CD4-positive, CD25-positive, alpha-beta regulatory T cell (primary cell): Measurements from ENCODE around the gene LAD1. TPM values are rescaled to one million over a fixed set of nuclear protein-coding genes. Genes with fewer than 3 reads are reported as not detected.

Source experiments
- ATAC-seq, 2 donors: fragments of 150-1000 bp; cut with Tn5 transposase; one replicate each; pipeline ENCODE4 v1.10.0; 2021; ENCODE audit warnings: low read depth in 2 of 2, moderate number of reproducible peaks in 2 of 2, moderate library complexity in 1 of 2
- DNase-seq, 3 donors: peaks; one replicate each; pipeline versions ENCODE4 v3.0.0 to v3.0.0-alpha.2; 2012 to 2022; ENCODE audit warnings: mixed read lengths in 1 of 3
- H3K27ac ChIP-seq: one replicate; pipeline ENCODE4 v1.7.0; 2013; ENCODE audit warnings: mild to moderate bottlenecking, low read length; ENCODE audit not compliant: insufficient read depth, poor library complexity, severe bottlenecking
- H3K27me3 ChIP-seq: one replicate; pipeline ENCODE4 v1.7.0; 2013; ENCODE audit warnings: low read length; ENCODE audit not compliant: control insufficient read depth, insufficient read depth
- H3K36me3 ChIP-seq: one replicate; pipeline ENCODE4 v1.7.0; 2013; ENCODE audit warnings: mild to moderate bottlenecking, low read length, moderate library complexity; ENCODE audit not compliant: control insufficient read depth, insufficient read depth
- H3K4me1 ChIP-seq: 2 replicates; pipeline ENCODE4 v1.7.0; 2013; ENCODE audit warnings: mild to moderate bottlenecking, low read length; ENCODE audit not compliant: insufficient read depth, control insufficient read depth, poor library complexity, severe bottlenecking
- H3K4me3 ChIP-seq: one replicate; pipeline ENCODE4 v1.7.0; 2013; ENCODE audit warnings: low read depth, mild to moderate bottlenecking, low read length, moderate library complexity
- H3K9me3 ChIP-seq, 2 experiments: 1 replicate in 1 of 2; 2 replicates in 1 of 2; pipeline ENCODE4 v1.7.0; 2013; ENCODE audit warnings: low read length in 2 of 2, mild to moderate bottlenecking in 1 of 2, moderate library complexity in 1 of 2; ENCODE audit not compliant: control insufficient read depth in 2 of 2
- H3K27ac Mint-ChIP-seq, 3 donors: one replicate each; pipeline ENCODE4 v1.8.0; 2020 to 2022; ENCODE audit warnings: mild to moderate bottlenecking in 3 of 3, mixed read lengths in 3 of 3, moderate library complexity in 2 of 3
- H3K27me3 Mint-ChIP-seq: one replicate; pipeline ENCODE4 v1.8.0; 2022; ENCODE audit warnings: mild to moderate bottlenecking, mixed read lengths
- H3K36me3 Mint-ChIP-seq: one replicate; pipeline ENCODE4 v1.8.0; 2020; ENCODE audit warnings: mixed read lengths
- H3K4me1 Mint-ChIP-seq, 4 donors: one replicate each; pipeline ENCODE4 v1.8.0; 2020 to 2022; ENCODE audit warnings: mixed read lengths in 4 of 4, mild to moderate bottlenecking in 1 of 4
- H3K4me3 Mint-ChIP-seq, 4 donors: one replicate each; pipeline ENCODE4 v1.8.0; 2020 to 2022; ENCODE audit warnings: mild to moderate bottlenecking in 4 of 4, mixed read lengths in 4 of 4, moderate library complexity in 3 of 4
- H3K9me3 Mint-ChIP-seq, 7 donors: one replicate each; pipeline ENCODE4 v1.8.0; 2020 to 2022; ENCODE audit warnings: mixed read lengths in 7 of 7, mild to moderate bottlenecking in 3 of 7, moderate library complexity in 2 of 7
- polyA plus RNA-seq, 4 donors: library from polyadenylated mRNA; unstranded; fragments of 300-500 nt; fragmentation: Illumina TruSeq; gene quantifications; one replicate each; pipeline ENCODE4 v1.2.3, GENCODE V29; 2021
- total RNA-seq: library from RNA; stranded (reverse); gene quantifications from one replicate; pipeline ENCODE4 v1.2.3, GENCODE V29; 2022

Gene LAD1
- total and polyA plus RNA-seq, 5 donors from 2014 or later, result not detected

GRCh38 chr1:201348211-201348566 is 50.9 kb downstream of the LAD1 start:
- Histone ChIP-seq H3K36me3 (no peaks in the 10 kb centered on the region), H3K4me3 (no peak overlapping the region), H3K27me3 (peaks cover 6% of the 10 kb centered on the region), H3K27ac (no peak overlapping the region), H3K9me3 (no peaks in the 10 kb centered on the region), H3K4me1 (no peaks in the 10 kb centered on the region)
- no peak overlapping the region for H3K27ac Mint-ChIP-seq
- H3K4me3 Mint-ChIP-seq, result no peak overlapping the region
- H3K27me3 Mint-ChIP-seq, result peaks cover 13% of the 10 kb centered on the region
- ATAC-seq (no peak), DNase-seq (peak in 1 of 3 donors; percentile 39)
- H3K9me3 Mint-ChIP-seq, result peaks cover 0 to 3% (median 0%) of the 10 kb centered on the region in 7 donors
- H3K4me1 Mint-ChIP-seq, result no peaks in the 10 kb centered on the region
- no peaks in the 10 kb centered on the region for H3K36me3 Mint-ChIP-seq

DNA sequence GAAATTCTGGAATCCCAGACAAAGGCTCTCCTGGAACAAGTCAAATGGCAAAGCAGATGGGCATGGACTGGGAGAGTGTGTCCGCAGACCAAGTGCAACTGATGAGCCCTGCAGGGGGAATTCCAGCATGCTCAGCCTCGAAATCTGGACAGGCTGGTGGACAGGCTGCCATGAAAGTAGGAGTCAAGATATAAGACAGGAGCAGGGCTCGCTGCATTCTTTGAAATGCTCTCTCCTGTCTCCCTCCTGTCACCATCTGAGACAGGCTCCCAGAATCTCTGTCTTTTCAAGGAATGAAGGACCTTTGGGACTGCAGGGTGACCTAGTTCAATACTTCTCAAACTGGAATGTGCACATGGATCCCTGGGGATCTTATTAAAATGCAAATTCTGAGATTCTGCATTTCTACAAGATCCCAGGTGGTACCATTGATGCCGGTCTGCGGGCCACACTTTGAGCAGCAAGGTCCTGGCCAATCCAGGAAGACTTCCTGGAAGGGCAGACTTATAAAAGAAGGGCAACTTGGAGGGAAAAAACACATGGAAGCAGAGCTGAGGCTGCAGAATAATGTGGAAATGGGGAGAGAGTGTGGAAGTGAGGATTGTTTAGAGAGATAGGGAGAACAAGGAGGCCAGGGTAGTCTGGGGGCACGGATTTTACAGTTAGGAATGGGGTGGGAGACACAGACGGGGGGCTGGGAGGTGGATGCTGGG is 51.5 kb downstream of the LAD1 start:
- peaks cover 13% of the 10 kb centered on the region for H3K27me3 Mint-ChIP-seq
- no peaks in the 10 kb centered on the region for H3K9me3 ChIP-seq
- no peak for DNase-seq
- no peak overlapping the region for H3K27ac Mint-ChIP-seq
- peaks cover 6% of the 10 kb centered on the region for H3K27me3 ChIP-seq
- H3K4me3 ChIP-seq, result no peak overlapping the region
- H3K4me1 Mint-ChIP-seq, result no peaks in the 10 kb centered on the region
- no peaks in the 10 kb centered on the region for H3K36me3 ChIP-seq
- peaks cover 0 to 3% (median 0%) of the 10 kb centered on the region in 7 donors for H3K9me3 Mint-ChIP-seq
- no peaks in the 10 kb centered on the region for H3K4me1 ChIP-seq
- no peaks in the 10 kb centered on the region for H3K36me3 Mint-ChIP-seq
- ATAC-seq, result no peak
- no peak overlapping the region for H3K4me3 Mint-ChIP-seq
- H3K27ac ChIP-seq, result no peak overlapping the region

DNA sequence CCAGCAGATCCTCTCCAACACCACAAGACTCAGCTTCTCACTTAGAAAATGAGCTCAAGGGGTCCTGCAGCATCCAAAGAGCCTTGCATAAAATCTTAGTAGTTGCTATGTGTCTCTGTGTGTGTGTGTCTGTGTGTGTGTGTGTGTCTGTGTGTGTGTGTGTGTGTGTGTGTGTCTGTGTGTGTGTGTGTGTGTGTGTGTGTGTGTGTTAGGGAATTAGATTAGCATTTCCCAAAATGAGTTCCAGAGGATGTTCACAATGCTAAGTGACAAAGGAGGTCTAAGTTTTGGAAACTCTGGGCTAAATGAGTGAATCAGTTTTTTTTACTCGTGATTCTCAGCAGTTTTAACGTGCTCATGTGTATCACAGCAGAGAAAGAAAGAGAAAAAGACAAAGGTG is 52.1 kb downstream of the LAD1 start:
- H3K4me3 ChIP-seq, result no peak overlapping the region
- no peaks in the 10 kb centered on the region for H3K36me3 ChIP-seq
- peaks cover 6% of the 10 kb centered on the region for H3K27me3 ChIP-seq
- Mint-ChIP-seq H3K27me3 (peaks cover 13% of the 10 kb centered on the region), H3K36me3 (no peaks in the 10 kb centered on the region), H3K9me3 (peaks cover 0 to 3% (median 0%) of the 10 kb centered on the region in 7 donors), H3K4me1 (no peaks in the 10 kb centered on the region), H3K4me3 (no peak overlapping the region), H3K27ac (no peak overlapping the region)
- H3K4me1 ChIP-seq, result no peaks in the 10 kb centered on the region
- H3K27ac ChIP-seq, result no peak overlapping the region
- DNase-seq (no peak), ATAC-seq (no peak)
- no peaks in the 10 kb centered on the region for H3K9me3 ChIP-seq

GRCh38 chr1:201346337-201346939 is 52.7 kb downstream of the LAD1 start:
- Histone ChIP-seq H3K4me3 (no peak overlapping the region), H3K27me3 (peaks cover 6% of the 10 kb centered on the region), H3K9me3 (no peaks in the 10 kb centered on the region), H3K27ac (no peak overlapping the region), H3K4me1 (no peaks in the 10 kb centered on the region), H3K36me3 (no peaks in the 10 kb centered on the region)
- Mint-ChIP-seq H3K36me3 (no peaks in the 10 kb centered on the region), H3K27ac (no peak overlapping the region), H3K4me3 (no peak overlapping the region), H3K27me3 (peaks cover 12% of the 10 kb centered on the region), H3K4me1 (no peaks in the 10 kb centered on the region), H3K9me3 (peaks cover 0 to 3% (median 0%) of the 10 kb centered on the region in 7 donors)
- DNase-seq (peak in 1 of 3 donors; percentile 21), ATAC-seq (no peak)

DNA sequence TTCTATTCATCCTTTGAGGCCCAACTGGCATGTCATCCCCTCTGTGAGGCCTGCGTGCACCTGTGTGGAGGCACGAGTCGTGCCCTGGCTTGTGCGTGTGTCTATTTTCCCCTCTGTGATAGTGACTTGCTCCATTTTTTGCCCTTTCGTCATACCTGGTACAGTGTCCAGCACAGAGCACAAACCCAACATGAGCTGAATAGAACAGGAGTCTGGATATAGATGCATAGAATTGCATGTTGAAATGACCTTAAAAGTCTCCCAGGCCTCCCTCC is 54.1 kb downstream of the LAD1 start:
- Mint-ChIP-seq H3K27me3 (peaks cover 15% of the 10 kb centered on the region), H3K9me3 (peaks cover 0 to 2% (median 0%) of the 10 kb centered on the region in 7 donors), H3K4me1 (no peaks in the 10 kb centered on the region), H3K27ac (no peak overlapping the region), H3K36me3 (no peaks in the 10 kb centered on the region), H3K4me3 (no peak overlapping the region)
- Histone ChIP-seq H3K27me3 (peaks cover 6% of the 10 kb centered on the region), H3K27ac (no peak overlapping the region), H3K36me3 (no peaks in the 10 kb centered on the region), H3K9me3 (no peaks in the 10 kb centered on the region), H3K4me1 (no peaks in the 10 kb centered on the region), H3K4me3 (no peak overlapping the region)
- DNase-seq (no peak), ATAC-seq (no peak)

GRCh38 chr1:201344206-201345080 is 54.7 kb downstream of the LAD1 start:
- no peaks in the 10 kb centered on the region for H3K4me1 Mint-ChIP-seq
- no peak for DNase-seq
- H3K4me1 ChIP-seq, result no peaks in the 10 kb centered on the region

DNA sequence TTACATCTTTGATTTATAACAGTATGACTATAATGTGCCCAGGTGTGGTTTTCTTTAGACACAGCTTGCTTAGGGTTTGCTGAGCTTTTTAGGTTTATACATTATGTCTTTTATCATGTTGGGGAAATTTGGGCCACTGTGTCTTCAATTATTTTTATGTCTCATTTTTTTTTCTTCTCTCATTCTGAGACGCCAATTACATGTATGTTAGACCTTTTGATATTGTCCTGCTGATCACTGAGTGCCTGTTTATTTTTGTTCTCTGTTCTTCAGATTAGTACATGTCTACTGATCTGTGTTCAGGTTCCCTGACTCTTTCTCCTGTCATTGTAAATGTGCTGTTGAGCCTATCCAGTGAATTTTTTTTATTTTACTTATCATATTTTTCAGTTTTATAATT is 57.7 kb downstream of the LAD1 start:
- Mint-ChIP-seq H3K4me1 (no peaks in the 10 kb centered on the region), H3K4me3 (no peak overlapping the region), H3K27me3 (peaks cover 6% of the 10 kb centered on the region), H3K27ac (peak overlapping the region in 1 of 3 donors; percentile 67), H3K9me3 (peaks cover 0 to 2% (median 0%) of the 10 kb centered on the region in 7 donors), H3K36me3 (no peaks in the 10 kb centered on the region)
- no peak for ATAC-seq
- Histone ChIP-seq H3K9me3 (no peaks in the 10 kb centered on the region), H3K36me3 (no peaks in the 10 kb centered on the region), H3K27ac (no peak overlapping the region), H3K27me3 (peaks cover 2% of the 10 kb centered on the region), H3K4me3 (no peak overlapping the region), H3K4me1 (no peaks in the 10 kb centered on the region)
- DNase-seq, result no peak

More at GRCh38 chr1:201344206-201345080, 54.7 kb downstream of the LAD1 start:
- Mint-ChIP-seq H3K4me3 (no peak overlapping the region), H3K9me3 (peaks cover 0 to 2% (median 0%) of the 10 kb centered on the region in 7 donors), H3K27ac (no peak overlapping the region), H3K36me3 (no peaks in the 10 kb centered on the region), H3K27me3 (peaks cover 15% of the 10 kb centered on the region)
- Histone ChIP-seq H3K4me3 (no peak overlapping the region), H3K9me3 (no peaks in the 10 kb centered on the region), H3K27me3 (peaks cover 6% of the 10 kb centered on the region), H3K27ac (no peak overlapping the region), H3K36me3 (no peaks in the 10 kb centered on the region)
- ATAC-seq, result no peak
